Cortex of kidney (tissue), 1 donor: ENCODE data around the gene TSEN54.
"Not testable (repeated sequence)": the region's sequence is repeated elsewhere in the genome, so short reads cannot be mapped to it uniquely, and the experiment has no call there.

Source experiments
- DNase-seq: peaks from one replicate; lab custom pipeline; 2025; lab: John Stamatoyannopoulos, UW

Gene TSEN54

DNA sequence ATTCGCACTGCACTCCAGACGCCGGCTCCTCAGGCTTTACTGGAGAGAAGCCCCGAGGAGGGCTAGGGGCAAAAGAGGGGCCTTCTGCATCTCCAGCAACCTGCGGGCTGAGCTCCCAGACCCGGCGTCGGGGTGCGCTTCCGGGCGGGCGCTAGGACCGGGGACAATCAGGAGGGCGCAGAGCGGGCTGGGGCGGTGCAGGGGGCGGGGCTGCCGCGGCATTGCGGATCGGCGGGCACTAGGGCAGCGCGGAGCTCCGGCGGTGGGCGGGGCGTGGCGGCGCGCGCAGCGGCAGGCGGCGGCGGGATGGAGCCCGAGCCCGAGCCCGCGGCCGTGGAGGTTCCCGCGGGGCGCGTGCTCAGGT lies at the start of gene TSEN54:
TSEN54 (plus strand) TSS at position 274 of the 364 bp plus-strand sequence; CDS start at position 307, 33 bp downstream.
- DNase-seq, result peak; percentile 53

DNA sequence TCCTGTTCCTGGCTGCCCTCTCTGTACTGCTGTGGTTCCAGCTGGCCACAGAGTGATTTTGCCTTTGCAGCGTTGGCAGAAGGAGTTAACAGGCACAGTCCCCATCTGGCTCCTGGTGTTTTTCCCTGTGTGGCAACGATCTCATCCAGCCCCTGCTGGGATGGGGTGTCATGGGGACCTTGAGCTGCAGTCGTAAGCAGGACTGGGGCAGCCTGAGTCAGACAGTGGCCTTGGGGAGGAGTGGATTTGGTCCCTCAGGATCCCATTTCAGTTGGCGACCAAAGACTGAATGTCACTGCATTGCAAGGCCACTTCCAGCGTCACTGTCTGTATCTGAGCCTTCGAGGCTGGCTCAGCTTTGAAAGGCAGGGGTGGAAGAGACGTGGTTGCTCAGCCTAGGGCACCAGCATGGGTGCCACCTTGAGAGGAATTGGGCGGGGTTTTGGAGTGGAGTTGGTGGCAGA lies 48.0 kb upstream of the TSEN54 start:
- DNase-seq, result no peak

DNA sequence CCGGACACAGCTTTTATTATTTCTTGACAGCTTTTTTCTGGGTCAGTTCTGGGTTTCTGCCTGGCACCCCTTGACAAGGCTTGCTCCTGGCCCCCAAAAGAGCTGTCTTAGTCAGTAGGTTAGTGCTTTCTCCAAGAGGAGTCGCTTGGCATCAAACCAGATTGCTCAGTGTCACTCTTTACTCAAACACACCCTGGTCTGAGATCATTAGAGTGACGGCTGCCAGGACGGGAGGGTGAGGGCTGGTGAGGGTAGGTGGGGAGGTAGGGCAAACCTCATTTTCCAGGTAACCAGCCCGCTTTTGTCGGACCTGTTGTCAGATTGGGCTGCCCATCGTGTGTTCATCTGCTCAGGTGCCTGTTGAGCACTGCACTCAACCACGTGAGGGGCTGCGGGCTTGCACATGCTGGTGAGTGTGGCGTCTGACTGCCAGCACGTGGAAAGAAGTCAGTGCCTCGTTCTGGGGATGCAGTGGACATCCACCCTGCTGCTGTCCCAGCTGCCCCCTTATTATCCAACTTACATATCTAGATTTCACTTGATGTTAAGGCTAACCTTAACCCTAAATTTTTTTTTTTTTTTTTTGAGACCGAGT lies 47.5 kb upstream of the TSEN54 start:
- DNase-seq, result no peak

DNA sequence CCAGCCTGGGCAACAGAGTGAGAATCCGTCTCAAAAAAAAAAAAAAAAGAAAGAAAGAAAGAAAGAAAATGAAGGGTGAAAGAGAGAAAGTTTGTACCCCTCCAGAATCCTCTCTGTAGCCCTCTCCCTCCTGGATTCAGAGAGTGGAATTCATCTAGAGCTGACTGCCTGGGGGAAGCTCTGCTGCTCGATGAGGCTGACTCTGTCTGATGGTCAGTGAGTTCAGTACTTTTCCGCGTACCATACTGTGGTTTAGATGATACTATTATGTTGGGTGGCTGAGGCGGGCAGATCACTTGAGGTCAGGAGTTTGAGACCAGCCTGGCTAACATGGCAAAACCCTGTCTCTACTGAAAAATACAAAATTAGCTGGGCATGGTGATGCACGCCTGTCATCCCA lies 45.1 kb upstream of the TSEN54 start:
- DNase-seq, result no peak

DNA sequence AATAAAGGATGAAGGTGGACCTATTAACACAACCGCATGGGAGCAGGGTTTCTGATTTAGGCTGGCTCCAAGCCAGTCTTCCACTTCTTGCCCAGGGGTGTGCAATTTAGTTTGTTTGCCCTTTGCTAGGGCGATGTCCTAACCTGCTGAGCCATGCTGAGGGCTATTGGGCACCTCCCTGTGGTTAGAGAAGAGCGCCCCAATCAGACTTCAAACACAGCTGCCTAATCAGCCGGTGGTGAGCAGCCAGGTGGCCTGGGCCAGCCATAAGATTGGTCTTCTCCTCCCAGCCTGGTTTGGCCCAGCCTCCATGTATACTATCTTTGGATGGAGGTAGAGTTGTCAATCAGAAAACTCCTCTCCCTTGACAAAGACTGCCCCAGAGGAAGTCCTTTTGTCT lies 44.2 kb upstream of the TSEN54 start:
- DNase-seq, result no peak

DNA sequence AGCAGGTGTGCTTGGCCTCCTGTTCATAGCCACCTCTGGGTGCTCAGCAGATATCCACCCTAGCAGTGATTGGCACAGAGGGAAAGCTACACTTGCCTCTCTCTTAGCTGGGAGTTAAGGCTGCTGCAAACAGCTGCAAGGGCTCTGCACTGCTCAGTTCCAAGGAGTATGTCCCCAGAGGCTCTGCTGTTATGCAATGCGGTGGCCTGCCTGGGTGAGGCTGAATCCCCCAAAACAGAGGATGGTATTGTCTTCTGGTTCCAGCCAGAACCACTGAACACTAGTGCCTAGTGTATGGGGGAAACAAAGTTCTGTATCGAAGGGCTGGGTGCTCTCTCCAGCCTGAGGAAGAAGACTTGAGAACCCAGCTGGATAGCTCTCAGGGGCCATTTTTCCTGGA lies 43.1 kb upstream of the TSEN54 start:
- no peak for DNase-seq

DNA sequence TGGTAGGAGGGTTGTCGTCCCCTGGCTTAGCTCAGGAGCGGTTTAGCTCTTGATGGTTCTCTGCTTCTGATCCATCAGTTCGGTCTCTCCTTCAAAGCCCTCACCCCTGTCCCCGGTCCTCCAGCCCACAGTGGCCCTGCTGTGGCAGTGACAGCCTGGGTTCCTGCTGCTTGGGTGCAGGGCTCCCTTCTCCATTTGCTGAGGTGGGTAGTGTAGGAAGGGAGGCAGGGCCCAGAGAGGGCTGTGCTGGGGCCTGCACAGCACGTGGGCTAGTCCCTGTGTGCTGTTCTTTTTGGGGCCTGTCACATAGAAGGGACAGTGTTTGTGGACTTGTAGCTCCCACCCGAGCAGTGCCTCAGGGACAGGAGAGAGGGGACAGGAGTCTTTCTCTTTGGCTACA lies 41.6 kb upstream of the TSEN54 start:
- no peak for DNase-seq

DNA sequence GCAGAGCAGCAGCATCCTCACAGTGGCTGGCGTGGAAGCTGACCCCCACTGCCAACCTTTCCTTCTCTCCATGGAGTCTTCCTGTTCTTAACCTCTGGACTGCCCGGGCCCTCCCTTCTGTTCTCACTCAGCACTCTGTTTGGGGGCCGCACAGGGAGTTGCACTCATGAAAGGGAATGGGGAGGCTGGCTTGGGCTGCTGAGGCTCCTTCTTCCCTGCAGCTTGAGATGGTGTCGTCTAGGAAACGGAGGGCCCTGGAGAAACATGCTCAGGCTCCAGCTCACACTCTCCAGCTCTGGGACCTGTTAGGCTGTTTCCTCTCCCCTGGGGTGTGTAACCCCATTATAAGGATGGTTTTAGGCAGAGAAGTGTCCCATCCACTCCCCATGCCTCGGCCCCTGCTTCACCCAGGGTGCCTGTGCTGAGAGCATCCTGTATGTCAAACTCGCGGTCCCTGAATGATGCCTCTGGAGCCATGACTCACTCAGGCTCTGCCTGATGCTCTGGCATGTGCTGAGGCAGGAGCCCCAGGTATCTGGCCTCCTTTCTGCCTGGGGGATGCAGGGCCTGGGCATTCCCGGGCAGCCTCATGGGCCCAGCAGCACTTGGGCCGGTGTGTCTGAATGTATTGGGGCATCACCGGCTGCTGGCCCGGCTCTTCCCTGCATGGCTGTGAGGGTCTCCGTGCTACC lies 41.0 kb upstream of the TSEN54 start:
- no peak for DNase-seq

DNA sequence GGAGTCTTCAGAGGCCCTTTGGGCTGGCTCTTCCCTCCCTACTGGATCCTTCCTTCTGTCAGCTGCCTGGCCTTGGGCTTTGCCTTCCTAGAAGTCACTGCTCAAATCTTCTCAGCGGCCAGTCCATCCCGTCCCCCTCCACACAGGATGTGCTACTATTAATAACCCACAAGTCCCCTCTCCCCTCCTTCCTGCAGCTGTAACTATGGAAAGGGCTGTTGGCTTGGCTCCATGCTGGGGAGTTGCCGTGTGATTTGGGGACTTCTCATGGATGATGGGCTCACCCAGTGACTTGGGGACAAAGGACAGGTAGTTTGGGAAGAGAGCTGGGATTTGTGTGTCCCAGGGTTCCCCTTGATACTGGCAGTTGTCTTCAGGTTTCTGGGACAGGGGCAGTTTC lies 40.5 kb upstream of the TSEN54 start:
- DNase-seq, result no peak

DNA sequence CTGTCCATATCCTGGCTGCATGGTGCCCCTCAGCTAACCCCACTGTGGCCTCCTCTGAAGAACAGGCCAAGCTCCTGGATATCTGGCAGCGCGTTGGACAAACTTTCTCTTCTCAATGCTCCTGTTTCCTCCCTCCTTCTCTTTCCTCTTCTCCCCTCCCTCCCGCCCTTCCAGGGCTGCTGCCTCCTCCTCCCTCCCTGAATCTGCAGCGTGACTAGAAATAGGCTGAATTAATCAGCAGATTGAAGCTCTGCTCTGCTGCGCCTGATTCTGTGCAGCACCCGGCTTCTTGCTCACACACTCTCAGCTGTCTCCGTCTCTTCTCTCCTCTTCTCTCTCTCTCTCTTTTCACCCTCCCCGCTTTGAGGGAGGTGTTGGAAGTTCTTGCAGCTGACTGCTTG lies 40.1 kb upstream of the TSEN54 start:
- DNase-seq, result no peak

DNA sequence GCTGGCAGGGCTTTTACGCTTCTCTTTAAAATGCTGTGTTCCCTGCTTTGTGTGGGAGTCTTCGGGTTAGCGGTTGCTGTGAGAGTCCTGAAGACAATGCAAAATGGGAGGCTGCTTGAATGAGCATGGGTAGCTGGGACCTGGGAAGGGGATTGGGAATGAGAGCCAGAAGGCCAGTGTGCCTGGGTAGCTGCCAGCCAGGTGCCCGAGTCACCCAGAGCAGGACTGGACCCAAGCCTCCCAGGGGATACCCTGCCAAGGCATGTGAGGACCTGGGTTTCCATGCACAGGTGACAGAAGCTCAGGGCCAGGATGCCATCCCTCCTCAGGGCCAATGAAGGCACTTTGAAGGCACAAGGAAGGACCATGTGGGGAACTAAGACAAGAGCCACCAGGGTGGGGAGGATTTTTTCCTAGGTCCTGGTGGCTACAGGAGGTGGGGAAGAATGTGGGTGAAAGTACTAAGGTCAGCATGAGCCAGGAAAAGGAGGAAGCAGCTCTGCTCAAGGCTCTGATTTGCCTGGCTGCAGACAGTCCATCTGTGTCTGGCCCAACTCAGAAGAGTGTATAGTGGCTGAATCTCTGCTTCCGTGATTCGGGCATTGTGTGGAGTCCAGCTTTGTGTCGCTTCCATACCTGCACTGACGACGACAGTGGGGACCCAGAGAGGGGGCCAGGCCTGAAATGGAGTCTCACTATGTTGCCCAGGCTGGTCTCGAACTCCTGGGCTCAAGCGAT lies 39.4 kb upstream of the TSEN54 start:
- no peak for DNase-seq

DNA sequence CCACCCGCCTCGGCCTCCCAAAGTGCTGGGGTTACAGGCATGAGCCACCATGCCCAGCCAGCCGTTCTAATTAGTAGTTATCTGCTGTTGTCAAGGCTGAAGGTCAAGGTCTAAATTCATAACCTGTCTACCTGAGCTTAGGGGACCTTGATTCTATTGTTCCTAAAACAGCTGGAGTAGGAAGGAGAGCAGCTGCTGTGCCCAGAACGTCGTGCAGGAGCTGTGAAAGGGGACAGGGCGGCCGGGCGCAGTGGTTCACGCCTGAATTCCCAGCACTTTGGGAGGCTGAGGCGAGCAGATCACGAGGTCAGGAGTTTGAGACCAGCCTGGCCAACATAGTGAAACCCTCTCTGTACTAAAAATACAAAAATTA lies 38.9 kb upstream of the TSEN54 start:
- DNase-seq, result not testable (repeated sequence)

DNA sequence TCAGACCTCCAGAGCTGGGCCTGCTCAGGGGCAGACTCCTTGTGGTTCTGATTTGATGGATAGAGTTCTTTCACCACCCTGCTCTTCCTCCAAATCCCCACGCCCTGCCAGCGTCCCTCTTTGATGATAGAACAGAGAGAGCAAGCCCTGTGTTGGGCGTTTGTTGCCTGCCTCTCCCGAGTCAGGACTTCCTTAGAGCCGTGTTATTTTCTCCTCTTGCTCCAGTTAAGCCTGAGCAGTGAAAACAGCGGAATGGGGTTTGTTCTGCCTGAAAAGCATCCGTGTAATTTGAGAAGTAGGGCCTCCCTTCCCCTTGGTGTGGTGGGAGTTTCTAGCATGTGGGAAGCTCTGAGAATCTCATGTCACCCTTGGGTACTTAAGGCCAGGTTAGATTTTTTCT lies 37.8 kb upstream of the TSEN54 start:
- DNase-seq, result no peak

DNA sequence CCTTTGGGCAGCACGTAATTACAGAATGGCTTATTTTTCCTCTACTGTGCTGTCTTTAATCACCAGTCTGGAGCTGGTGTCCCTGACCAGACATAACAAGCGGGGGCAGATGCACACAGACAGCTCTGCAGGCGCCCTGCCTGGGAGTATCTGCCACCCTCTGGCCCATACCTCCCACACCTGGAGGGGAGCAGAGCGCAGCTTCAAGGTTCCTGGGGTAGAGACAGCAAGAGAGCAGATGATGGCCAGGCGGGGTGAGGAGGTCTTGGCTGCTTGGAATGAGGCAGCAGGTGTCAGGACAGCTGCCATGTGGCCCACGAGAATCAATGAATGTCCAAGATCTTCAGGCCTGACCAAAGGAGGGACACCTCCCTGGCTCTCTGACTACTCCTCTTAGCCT lies 36.0 kb upstream of the TSEN54 start:
- DNase-seq, result no peak

DNA sequence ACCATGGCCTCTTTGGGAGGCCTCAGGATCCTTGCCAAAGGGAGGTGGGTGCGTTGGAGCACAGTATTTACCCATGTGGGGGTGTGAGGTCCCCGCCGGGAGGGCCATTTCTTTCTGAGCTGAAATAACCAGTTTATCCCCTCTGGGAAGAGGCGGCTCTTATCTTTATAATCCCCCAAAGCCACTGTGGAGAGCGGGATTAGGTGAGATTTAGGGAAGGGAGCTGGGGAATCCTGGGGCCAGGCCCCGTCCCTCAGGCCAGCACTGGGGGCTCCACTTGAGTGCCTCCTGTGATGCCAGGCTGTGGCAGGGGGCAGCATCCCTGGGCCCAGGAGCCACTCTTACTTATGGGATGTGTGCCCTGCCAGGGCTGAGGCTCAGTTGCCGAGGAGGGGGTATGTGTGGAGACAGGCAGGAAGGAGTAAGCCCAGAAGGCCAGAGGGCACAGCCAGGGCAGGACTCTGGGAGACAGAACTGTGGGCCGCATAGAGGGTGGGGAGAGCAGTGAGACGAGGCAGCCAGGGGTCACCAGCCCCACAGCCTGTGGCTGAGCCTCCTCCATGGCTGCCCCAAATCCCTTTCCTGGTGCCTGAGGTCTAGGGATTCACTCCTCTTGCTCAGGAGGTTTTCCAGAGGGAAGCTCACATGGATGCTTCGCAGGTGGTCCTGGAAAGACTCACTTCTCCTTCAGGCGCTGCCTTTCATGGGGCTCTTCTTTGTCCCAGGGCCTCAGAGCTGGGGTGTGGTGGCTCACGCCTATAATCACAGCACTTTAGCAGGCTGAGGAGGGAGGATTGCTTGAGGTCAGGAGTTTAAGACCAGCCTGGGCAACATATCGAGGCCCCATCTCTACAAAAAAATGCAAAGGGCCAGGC lies 34.9 kb upstream of the TSEN54 start:
- DNase-seq, result no peak

DNA sequence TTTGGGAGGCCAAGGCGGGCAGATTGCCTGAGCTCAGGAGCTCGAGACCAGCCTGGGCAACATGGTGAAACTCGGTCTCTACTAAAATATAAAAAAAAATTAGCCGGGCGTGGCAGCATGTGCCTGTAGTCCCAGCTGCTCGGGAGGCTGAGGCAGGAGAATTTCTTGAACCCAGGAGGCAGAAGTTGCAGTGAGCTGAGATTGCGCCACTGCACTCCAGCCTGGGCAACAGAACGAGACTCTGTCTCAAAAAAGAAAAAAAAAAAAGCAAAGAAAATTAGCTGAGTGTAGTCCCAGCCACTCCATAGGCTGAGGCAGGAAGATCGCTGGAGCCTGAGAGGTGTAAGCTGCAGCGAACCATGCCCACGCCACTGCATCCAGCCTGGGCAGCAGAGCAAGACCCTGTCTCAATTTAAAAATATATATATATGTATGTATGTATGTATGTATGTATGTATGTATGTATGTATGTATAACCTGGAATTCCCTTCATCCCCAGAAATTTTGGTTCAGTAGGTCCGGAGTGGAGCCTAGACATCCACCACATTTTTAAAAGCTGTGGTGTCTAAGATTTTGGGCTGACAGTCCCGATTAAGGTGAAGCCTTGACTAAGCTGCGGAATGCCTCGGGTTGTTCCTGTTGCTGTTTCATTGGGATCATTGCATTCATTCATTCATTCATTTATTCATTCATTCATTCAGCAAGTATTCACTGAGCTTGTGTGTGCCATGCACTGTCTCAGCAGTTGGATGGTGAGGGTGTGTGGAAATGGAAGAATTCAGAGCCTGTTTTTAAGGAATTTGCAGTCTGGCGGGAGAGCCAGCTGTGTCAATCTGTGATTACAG lies 34.0 kb upstream of the TSEN54 start:
- no peak for DNase-seq

DNA sequence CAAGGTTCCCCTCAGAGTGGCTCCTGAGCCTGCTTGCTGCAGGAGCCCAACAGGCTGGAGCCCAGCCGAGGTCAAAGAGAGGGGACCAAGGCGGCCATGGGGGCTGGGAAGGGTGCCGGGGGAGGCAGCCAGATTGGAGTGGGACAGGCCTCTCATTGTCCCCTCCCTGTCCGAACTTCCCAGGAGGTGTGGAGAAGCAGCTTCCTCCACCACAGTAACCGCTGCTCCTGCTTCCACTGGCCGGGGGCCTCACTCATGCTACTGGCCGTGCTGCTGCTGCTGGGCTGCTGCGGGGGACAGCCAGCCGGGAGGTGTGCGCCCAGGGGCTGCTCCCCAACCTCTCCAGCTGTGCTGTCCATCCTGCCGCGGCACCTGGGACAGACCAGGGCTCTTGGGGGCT lies 30.6 kb upstream of the TSEN54 start:
- DNase-seq, result no peak

DNA sequence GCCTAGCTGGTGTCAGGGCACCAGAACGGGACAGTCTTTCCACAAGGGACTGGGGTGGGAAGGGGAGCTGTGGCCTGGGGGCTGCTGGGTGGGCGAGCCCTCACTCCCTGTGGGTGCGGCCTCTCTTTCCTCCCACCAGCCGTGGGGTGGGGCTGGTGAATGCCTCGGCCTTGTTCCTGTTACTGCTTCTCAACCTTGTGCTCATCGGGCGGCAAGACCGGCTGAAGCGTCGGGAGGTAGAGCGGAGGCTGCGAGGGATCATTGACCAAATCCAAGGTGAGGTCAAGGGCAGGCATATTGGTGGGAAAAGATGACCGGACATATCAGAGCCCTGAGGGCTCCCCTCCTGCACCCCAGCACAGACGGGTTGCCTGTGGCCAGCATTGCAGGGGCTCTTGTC lies 30.2 kb upstream of the TSEN54 start:
- no peak for DNase-seq

DNA sequence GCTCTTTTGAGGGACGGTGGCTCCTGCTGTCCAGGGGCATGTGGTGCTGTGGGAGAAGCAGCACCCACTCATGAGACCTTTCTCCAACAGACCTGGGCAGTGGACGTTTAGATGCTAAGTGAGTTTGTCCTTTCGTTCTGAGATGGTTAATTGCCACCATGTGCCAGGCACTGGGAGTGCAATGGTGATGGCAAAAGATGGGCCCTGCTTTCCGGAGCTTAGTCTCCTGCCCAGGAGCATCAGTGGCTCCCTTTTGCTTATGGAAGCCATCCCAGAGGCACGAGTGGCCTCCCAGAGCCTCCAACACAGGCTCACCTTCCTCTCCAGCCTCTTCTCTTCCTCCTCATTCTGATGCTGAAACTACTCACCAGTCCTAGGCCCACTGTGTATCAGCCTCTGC lies 29.4 kb upstream of the TSEN54 start:
- no peak for DNase-seq

DNA sequence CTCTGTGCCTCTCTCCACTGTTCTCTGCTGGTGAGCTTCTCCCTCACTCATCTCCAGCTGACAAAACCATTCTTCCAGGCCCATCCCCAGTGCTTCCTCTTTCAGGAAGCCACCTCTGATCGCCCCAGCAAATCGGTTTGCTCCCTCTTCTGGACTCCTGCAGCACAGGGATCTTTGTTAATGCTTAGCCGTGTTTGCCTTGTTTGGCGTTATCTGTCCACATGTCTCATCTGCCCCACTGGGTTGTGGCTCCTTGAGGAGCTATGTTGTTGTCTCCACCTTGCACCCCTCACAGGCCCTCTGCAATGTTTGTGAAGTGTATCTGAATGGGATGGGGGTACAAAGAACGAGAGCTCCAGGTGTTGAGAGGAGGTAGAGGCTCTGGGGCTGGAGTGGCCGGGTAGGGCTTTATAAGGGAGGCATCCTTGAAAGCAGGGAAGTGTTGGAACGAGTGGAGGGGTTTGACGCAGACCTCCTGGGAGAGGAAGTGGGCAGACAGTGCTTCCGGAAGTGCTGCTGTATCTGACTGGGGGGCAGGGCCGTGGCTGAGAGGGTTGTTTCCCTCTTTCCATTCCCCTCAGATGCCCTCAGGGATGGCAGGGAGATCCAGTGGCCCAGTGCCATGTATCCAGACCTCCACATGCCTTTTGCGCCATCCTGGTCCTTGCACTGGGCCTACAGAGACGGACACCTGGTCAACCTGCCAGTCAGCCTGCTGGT lies 28.8 kb upstream of the TSEN54 start:
- DNase-seq, result no peak
